Osteoblast (primary cell): ENCODE data around the gene CDKN1C. TPM values are rescaled to one million over a fixed set of nuclear protein-coding genes. Genes with fewer than 3 reads are reported as not detected.

ENCODE experiments used
- DNase-seq: peaks from one replicate; pipeline ENCODE4 v3.0.0; 2011; ENCODE audit warnings: low spot score, mixed read lengths; ENCODE audit not compliant: insufficient read length; ENCODE audit errors: missing footprints
- H2AFZ ChIP-seq: 2 replicates; pipeline ENCODE4 v1.6.0; 2011; ENCODE audit warnings: mild to moderate bottlenecking, low read length
- H3K27ac ChIP-seq: 2 replicates; pipeline ENCODE4 v1.5.1; 2011; ENCODE audit warnings: mild to moderate bottlenecking, low read depth, low read length, moderate library complexity
- H3K27me3 ChIP-seq: 2 replicates; pipeline ENCODE4 v1.6.0; 2012; ENCODE audit warnings: mild to moderate bottlenecking, control low read depth, inconsistent platforms, low read length, moderate library complexity; ENCODE audit not compliant: insufficient read depth
- H3K36me3 ChIP-seq: 2 replicates; pipeline ENCODE4 v1.5.1; 2011; ENCODE audit warnings: mild to moderate bottlenecking, low read length, control low read depth, moderate library complexity; ENCODE audit not compliant: insufficient read depth
- H3K4me1 ChIP-seq: 2 replicates; pipeline ENCODE4 v1.5.1; 2011; ENCODE audit warnings: mild to moderate bottlenecking, low read length, control low read depth, moderate library complexity; ENCODE audit not compliant: insufficient read depth
- H3K4me2 ChIP-seq: 2 replicates; pipeline ENCODE4 v1.6.0; 2011; ENCODE audit warnings: mild to moderate bottlenecking, low read length; ENCODE audit not compliant: insufficient read depth
- H3K4me3 ChIP-seq: fragments of 200-600 bp; sonication (generic); 3 replicates; pipeline ENCODE4 v1.5.1; 2012; ENCODE audit warnings: mild to moderate bottlenecking, low read length, inconsistent platforms; ENCODE audit not compliant: insufficient read depth
- H3K79me2 ChIP-seq: 2 replicates; pipeline ENCODE4 v1.6.0; 2012; ENCODE audit warnings: mild to moderate bottlenecking, low read length, control low read depth, inconsistent platforms; ENCODE audit not compliant: insufficient read depth
- H3K9me3 ChIP-seq: 2 replicates; pipeline ENCODE4 v1.5.1; 2011; ENCODE audit warnings: low read depth, low read length, control low read depth
- H4K20me1 ChIP-seq: 2 replicates; pipeline ENCODE4 v1.6.0; 2012; ENCODE audit warnings: mild to moderate bottlenecking, low read length, control low read depth; ENCODE audit not compliant: insufficient read depth
- CTCF ChIP-seq: IDR thresholded peaks from 2 replicates; pipeline ENCODE4 v1.5.1; 2011; ENCODE audit warnings: mild to moderate bottlenecking, low read depth, low read length, moderate library complexity; ENCODE audit errors: extremely low read depth
- total RNA-seq: library from RNA; depleted of rRNA; stranded (reverse); fragments of >200 nt; gene quantifications from 2 replicates; pipeline ENCODE4 v1.2.3, GENCODE V29; 2012

The CDKN1C gene
- total RNA-seq, 1 donor: 10.9 TPM

GRCh38 chr11:2838091-2838490 lies 47.5 kb downstream of the CDKN1C start:
- DNase-seq: no peak
- Histone ChIP-seq H3K4me2 (no peak overlapping the region), H3K4me3 (no peak overlapping the region), H3K9me3 (no peaks in the 10 kb centered on the region), H2AFZ (no peak overlapping the region), H3K4me1 (no peaks in the 10 kb centered on the region), H3K36me3 (no peaks in the 10 kb centered on the region), H4K20me1 (no peaks in the 10 kb centered on the region), H3K27ac (no peak overlapping the region), H3K27me3 (peaks cover 17% of the 10 kb centered on the region), H3K79me2 (no peaks in the 10 kb centered on the region)
- no peak for TF ChIP-seq CTCF

- Histone ChIP-seq H3K4me1 (no peaks in the 10 kb centered on the region), H3K27ac (no peak overlapping the region), H3K36me3 (no peaks in the 10 kb centered on the region), H3K4me2 (no peak overlapping the region), H3K4me3 (no peak overlapping the region), H2AFZ (no peak overlapping the region), H3K27me3 (peaks cover 17% of the 10 kb centered on the region), H4K20me1 (no peaks in the 10 kb centered on the region), H3K9me3 (no peaks in the 10 kb centered on the region), H3K79me2 (no peaks in the 10 kb centered on the region)
- TF ChIP-seq CTCF: no peak
- no peak for DNase-seq
These were observed 47.9 kb downstream of the CDKN1C start for GRCh38 chr11:2837651-2838050.

GRCh38 chr11:2837096-2837601 lies 48.4 kb downstream of the CDKN1C start:
- Histone ChIP-seq H3K9me3 (no peaks in the 10 kb centered on the region), H2AFZ (no peak overlapping the region), H3K27me3 (peaks cover 17% of the 10 kb centered on the region), H3K4me1 (no peaks in the 10 kb centered on the region), H3K4me2 (no peak overlapping the region), H3K79me2 (no peaks in the 10 kb centered on the region), H3K27ac (no peak overlapping the region), H4K20me1 (no peaks in the 10 kb centered on the region), H3K36me3 (no peaks in the 10 kb centered on the region), H3K4me3 (no peak overlapping the region)
- TF ChIP-seq CTCF: peak; percentile 13
- DNase-seq: peak; percentile 96

- no peaks in the 10 kb centered on the region for H3K9me3 ChIP-seq
- H3K4me3 ChIP-seq: no peak overlapping the region
- H2AFZ ChIP-seq: no peak overlapping the region
- no peaks in the 10 kb centered on the region for H4K20me1 ChIP-seq
- no peak overlapping the region for H3K4me2 ChIP-seq
- H3K4me1 ChIP-seq: no peaks in the 10 kb centered on the region
- H3K36me3 ChIP-seq: no peaks in the 10 kb centered on the region
- no peaks in the 10 kb centered on the region for H3K79me2 ChIP-seq
- no peak for TF ChIP-seq CTCF
- H3K27me3 ChIP-seq: peaks cover 17% of the 10 kb centered on the region
- H3K27ac ChIP-seq: no peak overlapping the region
- DNase-seq: no peak
These were observed 49.1 kb downstream of the CDKN1C start for GRCh38 chr11:2836315-2837095.
